Progenitor cell of endocrine pancreas (in vitro differentiated cells): Measurements from ENCODE around the gene UNC45A. TPM values are rescaled to one million over a fixed set of nuclear protein-coding genes. Genes with fewer than 3 reads are reported as not detected.
"Not testable (repeated sequence)": the region's sequence is repeated elsewhere in the genome, so short reads cannot be mapped to it uniquely, and the experiment has no call there.

Experiments
- DNase-seq: peaks from one replicate; pipeline ENCODE4 v3.0.0; 2021; ENCODE audit warnings: low spot score; ENCODE audit not compliant: unreplicated experiment
- H3K27ac Mint-ChIP-seq: 2 replicates; pipeline ENCODE4 v1.8.0; 2021; ENCODE audit warnings: mild to moderate bottlenecking, moderate library complexity, mixed read lengths
- H3K27me3 Mint-ChIP-seq: 2 replicates; pipeline ENCODE4 v1.8.0; 2021; ENCODE audit warnings: mixed read lengths
- H3K36me3 Mint-ChIP-seq: 2 replicates; pipeline ENCODE4 v1.8.0; 2022; ENCODE audit warnings: mixed read lengths; ENCODE audit not compliant: insufficient read depth
- H3K4me1 Mint-ChIP-seq: 2 replicates; pipeline ENCODE4 v1.8.0; 2021; ENCODE audit warnings: low read depth, mixed read lengths
- H3K4me3 Mint-ChIP-seq: 2 replicates; pipeline ENCODE4 v1.8.0; 2021; ENCODE audit warnings: low read depth, mild to moderate bottlenecking, moderate library complexity, mixed read lengths
- H3K9me3 Mint-ChIP-seq: 2 replicates; pipeline ENCODE4 v1.8.0; 2021; ENCODE audit warnings: low read depth, mixed read lengths
- CTCF ChIP-seq: fragments of 200-600 bp; sonication (generic); IDR thresholded peaks from one replicate; pipeline ENCODE4 v1.5.0; 2021; ENCODE audit warnings: antibody characterized with exemption, mild to moderate bottlenecking; ENCODE audit not compliant: unreplicated experiment
- total RNA-seq: library from RNA; stranded (reverse); gene quantifications from 2 replicates; pipeline ENCODE4 v1.2.1, GENCODE V29; 2021

UNC45A gene
- total RNA-seq, 1 donor from 2014 or later = 90.6 TPM

GRCh38 chr15:90892498-90893174 is 42.4 kb upstream of the UNC45A start:
- Mint-ChIP-seq H3K36me3 (peaks cover 5% of the 10 kb centered on the region), H3K27ac (no peak overlapping the region), H3K4me3 (no peak overlapping the region), H3K4me1 (no peaks in the 10 kb centered on the region), H3K9me3 (no peaks in the 10 kb centered on the region), H3K27me3 (no peaks in the 10 kb centered on the region)
- DNase-seq = no peak
- TF ChIP-seq CTCF = no peak

GRCh38 chr15:90893175-90894090 is 41.7 kb upstream of the UNC45A start:
- no peak overlapping the region for H3K27ac Mint-ChIP-seq
- no peak for DNase-seq
- H3K4me1 Mint-ChIP-seq = no peaks in the 10 kb centered on the region
- H3K4me3 Mint-ChIP-seq = no peak overlapping the region
- H3K27me3 Mint-ChIP-seq = no peaks in the 10 kb centered on the region
- no peaks in the 10 kb centered on the region for H3K9me3 Mint-ChIP-seq
- TF ChIP-seq CTCF = peak; percentile 17
- peaks cover 5% of the 10 kb centered on the region for H3K36me3 Mint-ChIP-seq

GRCh38 chr15:90895571-90896117 is 39.4 kb upstream of the UNC45A start:
- peaks cover 3% of the 10 kb centered on the region for H3K27me3 Mint-ChIP-seq
- no peak overlapping the region for H3K4me3 Mint-ChIP-seq
- H3K9me3 Mint-ChIP-seq = no peaks in the 10 kb centered on the region
- TF ChIP-seq CTCF = no peak
- peaks cover 2% of the 10 kb centered on the region for H3K4me1 Mint-ChIP-seq
- no peak for DNase-seq
- no peak overlapping the region for H3K27ac Mint-ChIP-seq
- peaks cover 7% of the 10 kb centered on the region for H3K36me3 Mint-ChIP-seq

GRCh38 chr15:90897131-90897655 is 37.9 kb upstream of the UNC45A start:
- H3K27ac Mint-ChIP-seq, H3K9me3 Mint-ChIP-seq, H3K27me3 Mint-ChIP-seq, H3K36me3 Mint-ChIP-seq, H3K4me3 Mint-ChIP-seq, DNase-seq: not testable (repeated sequence)
- peaks cover 14% of the 10 kb centered on the region for H3K4me1 Mint-ChIP-seq

- peaks cover 14% of the 10 kb centered on the region for H3K36me3 Mint-ChIP-seq
- DNase-seq = no peak
- no peak for TF ChIP-seq CTCF
- H3K4me1 Mint-ChIP-seq = peaks cover 21% of the 10 kb centered on the region
- no peaks in the 10 kb centered on the region for H3K9me3 Mint-ChIP-seq
- H3K27ac Mint-ChIP-seq = peak overlapping the region; percentile 96
- peak overlapping the region; percentile 81 for H3K4me3 Mint-ChIP-seq
- peaks cover 3% of the 10 kb centered on the region for H3K27me3 Mint-ChIP-seq
Observed at GRCh38 chr15:90901175-90902039, 33.7 kb upstream of the UNC45A start.
